Measurements from ENCODE around the gene SEMA5B. TPM values are rescaled to one million over a fixed set of nuclear protein-coding genes. Genes with fewer than 3 reads are reported as not detected.

SEMA5B gene
- total and polyA plus RNA-seq, 2 experiments from 2014 or later: 8.0 to 26.8 TPM

DNA sequence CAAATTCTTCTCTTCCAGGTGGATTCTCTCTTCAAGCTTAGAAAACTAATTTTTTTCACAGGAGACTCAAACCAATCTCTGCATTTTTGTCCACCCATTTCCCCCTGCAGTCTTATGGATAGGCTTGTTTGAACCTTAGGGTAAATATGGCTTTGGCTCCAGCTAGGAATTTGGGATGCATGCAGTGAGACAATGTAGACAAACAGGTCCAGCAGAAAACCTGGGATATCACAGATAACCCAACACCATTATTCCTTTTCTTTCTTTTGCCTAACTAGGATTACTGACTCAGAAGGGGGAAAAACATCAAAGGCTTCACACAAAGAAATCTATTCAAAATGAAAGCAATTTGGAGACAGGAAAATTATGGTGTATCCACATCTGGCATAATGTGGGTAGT, 11.2 kb upstream of the SEMA5B start:
- Mint-ChIP-seq H3K27me3 (ENCODE audit: insufficient read depth, low read depth, poor library complexity) (no peaks in the 10 kb centered on the region), H3K9me3 (no peaks in the 10 kb centered on the region), H3K36me3 (ENCODE audit: low read depth) (no peaks in the 10 kb centered on the region), H3K27ac (no peak overlapping the region), H3K4me3 (no peak overlapping the region), H3K4me1 (peaks cover 9% of the 10 kb centered on the region; the same call in 2 of the 3 replicates)
- H3K79me2 ChIP-seq (replicated peaks; ENCODE audit: insufficient read depth): no peaks in the 10 kb centered on the region
- no peak overlapping the region for H3K27ac ChIP-seq (ENCODE audit: low read depth)
- H2AFZ ChIP-seq: no peak overlapping the region
- TF ChIP-seq EZH2 (IDR thresholded peaks at IDR 0.05; ENCODE audit: low read depth, unreplicated experiment) (no peak), POLR2AphosphoS5 (IDR thresholded peaks at IDR 0.05; ENCODE audit: low read depth) (no peak), JUNB (IDR thresholded peaks at IDR 0.05; ENCODE audit: unreplicated experiment) (no peak), STAT1 (IDR thresholded peaks at IDR 0.05; ENCODE audit: unreplicated experiment) (no peak), ZNF114 (CRISPR knock-in tag; IDR thresholded peaks at IDR 0.05) (no peak), CREB1 (CRISPR knock-in tag; IDR thresholded peaks at IDR 0.05; ENCODE audit: low read depth) (no peak), EZH2phosphoT487 (IDR thresholded peaks at IDR 0.05; ENCODE audit: unreplicated experiment) (no peak), NANOG (IDR thresholded peaks at IDR 0.05; ENCODE audit: borderline replicate concordance) (no peak), ZNF331 (CRISPR knock-in tag; IDR thresholded peaks at IDR 0.05; ENCODE audit: low read depth) (no peak)
- TF ChIP-seq, protein P1, sequence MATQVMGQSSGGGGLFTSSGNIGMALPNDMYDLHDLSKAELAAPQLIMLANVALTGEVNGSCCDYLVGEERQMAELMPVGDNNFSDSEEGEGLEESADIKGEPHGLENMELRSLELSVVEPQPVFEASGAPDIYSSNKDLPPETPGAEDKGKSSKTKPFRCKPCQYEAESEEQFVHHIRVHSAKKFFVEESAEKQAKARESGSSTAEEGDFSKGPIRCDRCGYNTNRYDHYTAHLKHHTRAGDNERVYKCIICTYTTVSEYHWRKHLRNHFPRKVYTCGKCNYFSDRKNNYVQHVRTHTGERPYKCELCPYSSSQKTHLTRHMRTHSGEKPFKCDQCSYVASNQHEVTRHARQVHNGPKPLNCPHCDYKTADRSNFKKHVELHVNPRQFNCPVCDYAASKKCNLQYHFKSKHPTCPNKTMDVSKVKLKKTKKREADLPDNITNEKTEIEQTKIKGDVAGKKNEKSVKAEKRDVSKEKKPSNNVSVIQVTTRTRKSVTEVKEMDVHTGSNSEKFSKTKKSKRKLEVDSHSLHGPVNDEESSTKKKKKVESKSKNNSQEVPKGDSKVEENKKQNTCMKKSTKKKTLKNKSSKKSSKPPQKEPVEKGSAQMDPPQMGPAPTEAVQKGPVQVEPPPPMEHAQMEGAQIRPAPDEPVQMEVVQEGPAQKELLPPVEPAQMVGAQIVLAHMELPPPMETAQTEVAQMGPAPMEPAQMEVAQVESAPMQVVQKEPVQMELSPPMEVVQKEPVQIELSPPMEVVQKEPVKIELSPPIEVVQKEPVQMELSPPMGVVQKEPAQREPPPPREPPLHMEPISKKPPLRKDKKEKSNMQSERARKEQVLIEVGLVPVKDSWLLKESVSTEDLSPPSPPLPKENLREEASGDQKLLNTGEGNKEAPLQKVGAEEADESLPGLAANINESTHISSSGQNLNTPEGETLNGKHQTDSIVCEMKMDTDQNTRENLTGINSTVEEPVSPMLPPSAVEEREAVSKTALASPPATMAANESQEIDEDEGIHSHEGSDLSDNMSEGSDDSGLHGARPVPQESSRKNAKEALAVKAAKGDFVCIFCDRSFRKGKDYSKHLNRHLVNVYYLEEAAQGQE (IDR thresholded peaks at IDR 0.05; ENCODE audit: unreplicated experiment): no peak
- TF ChIP-seq, protein P2, sequence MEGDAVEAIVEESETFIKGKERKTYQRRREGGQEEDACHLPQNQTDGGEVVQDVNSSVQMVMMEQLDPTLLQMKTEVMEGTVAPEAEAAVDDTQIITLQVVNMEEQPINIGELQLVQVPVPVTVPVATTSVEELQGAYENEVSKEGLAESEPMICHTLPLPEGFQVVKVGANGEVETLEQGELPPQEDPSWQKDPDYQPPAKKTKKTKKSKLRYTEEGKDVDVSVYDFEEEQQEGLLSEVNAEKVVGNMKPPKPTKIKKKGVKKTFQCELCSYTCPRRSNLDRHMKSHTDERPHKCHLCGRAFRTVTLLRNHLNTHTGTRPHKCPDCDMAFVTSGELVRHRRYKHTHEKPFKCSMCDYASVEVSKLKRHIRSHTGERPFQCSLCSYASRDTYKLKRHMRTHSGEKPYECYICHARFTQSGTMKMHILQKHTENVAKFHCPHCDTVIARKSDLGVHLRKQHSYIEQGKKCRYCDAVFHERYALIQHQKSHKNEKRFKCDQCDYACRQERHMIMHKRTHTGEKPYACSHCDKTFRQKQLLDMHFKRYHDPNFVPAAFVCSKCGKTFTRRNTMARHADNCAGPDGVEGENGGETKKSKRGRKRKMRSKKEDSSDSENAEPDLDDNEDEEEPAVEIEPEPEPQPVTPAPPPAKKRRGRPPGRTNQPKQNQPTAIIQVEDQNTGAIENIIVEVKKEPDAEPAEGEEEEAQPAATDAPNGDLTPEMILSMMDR (conservative IDR thresholded peaks at IDR 0.05; ENCODE audit: low read depth in 2 of 2): no peak
- TF ChIP-seq, protein P3, sequence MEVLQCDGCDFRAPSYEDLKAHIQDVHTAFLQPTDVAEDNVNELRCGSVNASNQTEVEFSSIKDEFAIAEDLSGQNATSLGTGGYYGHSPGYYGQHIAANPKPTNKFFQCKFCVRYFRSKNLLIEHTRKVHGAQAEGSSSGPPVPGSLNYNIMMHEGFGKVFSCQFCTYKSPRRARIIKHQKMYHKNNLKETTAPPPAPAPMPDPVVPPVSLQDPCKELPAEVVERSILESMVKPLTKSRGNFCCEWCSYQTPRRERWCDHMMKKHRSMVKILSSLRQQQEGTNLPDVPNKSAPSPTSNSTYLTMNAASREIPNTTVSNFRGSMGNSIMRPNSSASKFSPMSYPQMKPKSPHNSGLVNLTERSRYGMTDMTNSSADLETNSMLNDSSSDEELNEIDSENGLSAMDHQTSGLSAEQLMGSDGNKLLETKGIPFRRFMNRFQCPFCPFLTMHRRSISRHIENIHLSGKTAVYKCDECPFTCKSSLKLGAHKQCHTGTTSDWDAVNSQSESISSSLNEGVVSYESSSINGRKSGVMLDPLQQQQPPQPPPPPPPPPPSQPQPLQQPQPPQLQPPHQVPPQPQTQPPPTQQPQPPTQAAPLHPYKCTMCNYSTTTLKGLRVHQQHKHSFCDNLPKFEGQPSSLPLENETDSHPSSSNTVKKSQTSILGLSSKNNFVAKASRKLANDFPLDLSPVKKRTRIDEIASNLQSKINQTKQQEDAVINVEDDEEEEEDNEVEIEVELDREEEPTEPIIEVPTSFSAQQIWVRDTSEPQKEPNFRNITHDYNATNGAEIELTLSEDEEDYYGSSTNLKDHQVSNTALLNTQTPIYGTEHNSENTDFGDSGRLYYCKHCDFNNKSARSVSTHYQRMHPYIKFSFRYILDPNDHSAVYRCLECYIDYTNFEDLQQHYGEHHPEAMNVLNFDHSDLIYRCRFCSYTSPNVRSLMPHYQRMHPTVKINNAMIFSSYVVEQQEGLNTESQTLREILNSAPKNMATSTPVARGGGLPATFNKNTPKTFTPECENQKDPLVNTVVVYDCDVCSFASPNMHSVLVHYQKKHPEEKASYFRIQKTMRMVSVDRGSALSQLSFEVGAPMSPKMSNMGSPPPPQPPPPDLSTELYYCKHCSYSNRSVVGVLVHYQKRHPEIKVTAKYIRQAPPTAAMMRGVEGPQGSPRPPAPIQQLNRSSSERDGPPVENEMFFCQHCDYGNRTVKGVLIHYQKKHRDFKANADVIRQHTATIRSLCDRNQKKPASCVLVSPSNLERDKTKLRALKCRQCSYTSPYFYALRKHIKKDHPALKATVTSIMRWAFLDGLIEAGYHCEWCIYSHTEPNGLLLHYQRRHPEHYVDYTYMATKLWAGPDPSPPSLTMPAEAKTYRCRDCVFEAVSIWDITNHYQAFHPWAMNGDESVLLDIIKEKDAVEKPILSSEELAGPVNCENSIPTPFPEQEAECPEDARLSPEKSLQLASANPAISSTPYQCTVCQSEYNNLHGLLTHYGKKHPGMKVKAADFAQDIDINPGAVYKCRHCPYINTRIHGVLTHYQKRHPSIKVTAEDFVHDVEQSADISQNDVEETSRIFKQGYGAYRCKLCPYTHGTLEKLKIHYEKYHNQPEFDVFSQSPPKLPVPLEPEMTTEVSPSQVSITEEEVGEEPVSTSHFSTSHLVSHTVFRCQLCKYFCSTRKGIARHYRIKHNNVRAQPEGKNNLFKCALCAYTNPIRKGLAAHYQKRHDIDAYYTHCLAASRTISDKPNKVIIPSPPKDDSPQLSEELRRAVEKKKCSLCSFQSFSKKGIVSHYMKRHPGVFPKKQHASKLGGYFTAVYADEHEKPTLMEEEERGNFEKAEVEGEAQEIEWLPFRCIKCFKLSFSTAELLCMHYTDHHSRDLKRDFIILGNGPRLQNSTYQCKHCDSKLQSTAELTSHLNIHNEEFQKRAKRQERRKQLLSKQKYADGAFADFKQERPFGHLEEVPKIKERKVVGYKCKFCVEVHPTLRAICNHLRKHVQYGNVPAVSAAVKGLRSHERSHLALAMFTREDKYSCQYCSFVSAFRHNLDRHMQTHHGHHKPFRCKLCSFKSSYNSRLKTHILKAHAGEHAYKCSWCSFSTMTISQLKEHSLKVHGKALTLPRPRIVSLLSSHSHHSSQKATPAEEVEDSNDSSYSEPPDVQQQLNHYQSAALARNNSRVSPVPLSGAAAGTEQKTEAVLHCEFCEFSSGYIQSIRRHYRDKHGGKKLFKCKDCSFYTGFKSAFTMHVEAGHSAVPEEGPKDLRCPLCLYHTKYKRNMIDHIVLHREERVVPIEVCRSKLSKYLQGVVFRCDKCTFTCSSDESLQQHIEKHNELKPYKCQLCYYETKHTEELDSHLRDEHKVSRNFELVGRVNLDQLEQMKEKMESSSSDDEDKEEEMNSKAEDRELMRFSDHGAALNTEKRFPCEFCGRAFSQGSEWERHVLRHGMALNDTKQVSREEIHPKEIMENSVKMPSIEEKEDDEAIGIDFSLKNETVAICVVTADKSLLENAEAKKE (CRISPR knock-in tag; IDR thresholded peaks at IDR 0.05): no peak
- TF ChIP-seq, protein P4, sequence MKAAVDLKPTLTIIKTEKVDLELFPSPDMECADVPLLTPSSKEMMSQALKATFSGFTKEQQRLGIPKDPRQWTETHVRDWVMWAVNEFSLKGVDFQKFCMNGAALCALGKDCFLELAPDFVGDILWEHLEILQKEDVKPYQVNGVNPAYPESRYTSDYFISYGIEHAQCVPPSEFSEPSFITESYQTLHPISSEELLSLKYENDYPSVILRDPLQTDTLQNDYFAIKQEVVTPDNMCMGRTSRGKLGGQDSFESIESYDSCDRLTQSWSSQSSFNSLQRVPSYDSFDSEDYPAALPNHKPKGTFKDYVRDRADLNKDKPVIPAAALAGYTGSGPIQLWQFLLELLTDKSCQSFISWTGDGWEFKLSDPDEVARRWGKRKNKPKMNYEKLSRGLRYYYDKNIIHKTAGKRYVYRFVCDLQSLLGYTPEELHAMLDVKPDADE (IDR thresholded peaks at IDR 0.05): no peak
- H3K27me3 ChIP-seq (ENCODE audit: insufficient read depth): no peaks in the 10 kb centered on the region
- no peaks in the 10 kb centered on the region for H3K4me1 ChIP-seq (ENCODE audit: insufficient read depth)
- H3K9me2 ChIP-seq (ENCODE audit: insufficient read depth): 0 out of 2 replicates have a peak, but pooled peaks cover 5% of the 10 kb centered on the region
- H4K20me1 ChIP-seq (replicated peaks; ENCODE audit: insufficient read depth): no peaks in the 10 kb centered on the region
- ATAC-seq: no peak
- DNase-seq (ENCODE audit: low spot score): no peak
- no peaks in the 10 kb centered on the region for H3K36me3 ChIP-seq (ENCODE audit: insufficient read depth)
- no peaks in the 10 kb centered on the region for H3F3A ChIP-seq (replicated peaks; ENCODE audit: low read depth)
- no peak overlapping the region for H3K4me2 ChIP-seq
- no peak overlapping the region for H3K4me3 ChIP-seq
